ENCODE results near the gene PPP1R36.
"Not testable (repeated sequence)": the region's sequence is repeated elsewhere in the genome, so short reads cannot be mapped to it uniquely, and the experiment has no call there.

PPP1R36 gene, protein sequence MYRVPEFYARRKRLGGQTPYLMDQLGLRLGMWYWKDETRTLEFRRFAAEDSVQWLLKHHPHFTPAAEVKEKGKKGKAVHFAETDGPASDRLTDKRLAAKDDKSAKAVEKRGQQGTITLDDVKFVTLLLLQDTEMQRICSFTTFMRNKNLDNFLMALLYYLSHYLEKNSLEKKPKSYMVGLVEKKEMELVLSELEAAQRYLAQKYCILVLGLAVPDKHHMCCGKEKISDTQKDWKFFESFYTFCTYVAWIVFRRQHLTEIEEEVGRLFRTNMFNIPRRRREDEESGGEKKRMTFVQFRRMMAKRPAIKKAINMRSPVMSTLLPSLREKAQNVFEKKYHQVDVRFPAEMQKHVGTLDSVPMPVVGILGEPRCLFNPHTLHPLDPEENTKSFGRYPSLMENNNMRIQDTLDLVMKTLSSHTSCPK

DNA sequence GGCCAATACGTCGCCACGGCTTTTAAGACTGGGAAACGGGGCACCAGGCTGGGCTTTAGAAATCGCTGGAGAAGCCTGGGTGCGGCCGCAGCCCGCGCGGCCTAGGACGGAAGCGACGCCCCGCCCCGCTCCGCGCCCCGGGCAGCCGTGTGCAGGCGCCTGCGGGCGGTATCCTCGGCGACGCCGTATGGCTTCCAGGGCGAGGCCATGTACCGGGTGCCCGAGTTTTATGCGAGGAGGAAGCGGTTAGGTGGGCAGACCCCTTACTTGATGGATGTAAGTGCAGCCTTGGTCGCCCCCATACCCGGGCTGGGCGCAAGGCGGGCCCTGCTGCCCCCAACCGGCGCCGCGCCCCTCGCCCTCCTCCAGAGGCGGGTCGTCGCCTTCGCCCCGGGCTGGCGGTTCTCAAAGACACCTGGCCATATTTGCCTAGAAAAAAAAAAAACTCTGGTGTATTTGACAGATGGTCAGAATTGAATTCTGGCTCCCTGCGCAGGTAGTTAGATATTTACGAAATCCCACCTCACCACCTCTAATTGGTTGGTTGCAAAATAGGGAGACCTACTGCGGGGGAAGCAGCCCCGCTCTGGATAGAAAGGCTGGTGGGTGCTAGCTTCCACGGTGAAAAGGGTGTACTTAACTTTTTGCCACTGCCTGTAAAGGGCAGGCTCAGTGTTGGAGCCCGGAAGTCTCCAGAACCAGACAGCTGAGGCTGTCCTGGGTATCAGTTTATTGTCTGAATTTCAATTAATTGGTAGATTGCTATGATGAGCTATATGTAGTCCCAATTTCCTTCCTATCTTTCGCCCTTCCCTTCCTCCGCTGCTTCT is at the start of gene PPP1R36:
Gene PPP1R36, plus strand, starts transcription at position 171 of the 830 bp plus-strand sequence. Its CDS starts 37 bp downstream, at position 208.
- DNase-seq = peak; percentile 47 to 63

DNA sequence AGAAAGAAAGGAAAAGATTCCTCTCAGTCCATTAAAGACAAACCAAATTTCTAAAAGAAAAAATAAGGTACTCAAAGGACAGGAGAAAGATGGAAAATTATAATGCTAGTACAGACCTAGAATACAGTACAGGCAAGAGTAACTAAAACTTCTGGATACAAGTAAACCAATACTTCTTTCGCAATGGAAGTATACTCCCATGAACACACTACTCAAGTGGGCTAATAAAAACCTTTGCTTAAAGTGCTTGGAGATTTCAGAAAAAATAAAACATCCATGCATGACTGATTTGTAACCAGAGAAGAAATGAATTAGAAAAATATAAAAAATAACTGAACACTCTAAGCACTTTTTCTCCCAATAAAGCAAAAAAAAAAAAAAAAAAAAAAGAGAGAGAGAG is 49.7 kb upstream of the PPP1R36 start:
- DNase-seq = no peak

DNA sequence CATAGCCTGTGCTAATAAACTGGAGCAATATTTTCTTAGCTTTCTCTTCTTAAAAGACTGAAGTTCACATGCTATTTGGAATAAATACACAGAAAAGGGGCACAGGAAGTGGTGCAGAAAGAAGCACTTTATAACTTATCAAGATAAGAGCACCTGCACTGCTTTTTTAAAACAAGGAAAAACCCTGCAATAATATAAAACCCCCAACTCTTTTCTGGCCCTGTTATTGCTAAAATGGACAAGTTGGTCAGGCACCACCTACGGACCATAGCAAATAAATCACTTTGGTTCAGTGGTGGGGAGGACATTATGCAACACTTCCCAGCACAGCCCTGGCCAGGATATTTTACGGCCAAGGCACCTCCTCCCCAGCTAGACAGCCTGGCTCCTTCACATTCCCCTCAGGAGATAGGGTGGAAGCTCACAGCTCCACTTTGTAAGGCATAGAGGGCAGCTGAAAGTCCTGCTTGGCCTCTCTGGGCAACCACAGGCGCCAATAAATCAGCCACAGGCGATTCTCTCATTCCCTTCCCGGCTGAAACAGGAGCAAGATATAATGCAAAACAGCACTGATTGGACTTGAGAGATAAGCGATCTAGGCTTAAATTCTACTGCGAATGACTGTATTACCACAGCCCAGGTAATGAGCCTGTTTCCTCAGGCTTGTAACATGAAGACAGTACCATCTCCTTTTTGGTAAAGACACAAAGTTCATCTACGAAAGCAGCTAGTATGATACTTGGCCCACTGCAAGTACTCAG is 48.2 kb upstream of the PPP1R36 start:
- DNase-seq = no peak

DNA sequence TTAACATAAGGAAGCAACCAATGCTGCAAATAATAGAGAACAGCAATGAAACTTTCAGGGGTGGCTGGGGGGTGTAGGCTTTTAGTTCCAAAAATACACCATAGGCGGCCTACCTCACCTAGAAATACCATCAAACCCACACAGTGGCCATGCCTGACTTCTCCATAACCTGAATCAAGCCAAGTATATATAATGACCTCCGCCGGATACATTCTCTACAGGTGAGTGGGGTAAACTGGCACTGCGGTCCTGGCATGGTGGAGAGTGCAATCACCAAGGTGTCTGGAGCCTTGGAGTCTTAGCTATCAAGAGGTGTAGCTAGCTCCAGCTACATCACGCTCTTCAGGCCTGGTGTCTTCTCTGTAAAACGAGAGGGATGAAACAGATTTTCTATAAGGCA is 47.3 kb upstream of the PPP1R36 start:
- DNase-seq = no peak

DNA sequence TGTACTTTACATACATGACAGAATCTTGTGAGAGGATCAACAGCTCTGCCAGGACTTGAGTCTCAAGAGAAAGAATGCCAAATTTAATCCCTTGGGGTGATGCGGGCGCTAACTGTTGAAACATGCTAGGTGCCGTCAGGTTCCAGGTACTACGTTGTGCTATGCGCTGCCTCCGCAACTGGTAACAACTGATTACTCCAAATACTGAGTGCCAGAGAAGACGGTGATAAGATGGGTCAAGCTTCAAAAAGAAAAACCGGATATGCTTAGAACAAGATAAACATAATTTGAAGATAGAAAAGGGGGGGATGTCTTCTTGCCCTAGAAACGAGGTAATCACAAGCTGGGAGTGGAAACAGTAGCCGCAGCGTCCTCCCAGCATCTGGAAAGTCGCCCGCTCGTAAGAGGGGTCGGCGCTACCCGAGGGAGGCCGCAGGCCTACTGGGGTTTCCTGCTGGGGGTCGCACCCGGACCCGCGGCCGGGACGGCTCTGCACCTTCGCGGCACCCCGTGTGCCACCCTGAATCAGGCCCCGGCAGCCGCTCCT is 46.8 kb upstream of the PPP1R36 start:
- DNase-seq = peak; percentile 31 to 32

DNA sequence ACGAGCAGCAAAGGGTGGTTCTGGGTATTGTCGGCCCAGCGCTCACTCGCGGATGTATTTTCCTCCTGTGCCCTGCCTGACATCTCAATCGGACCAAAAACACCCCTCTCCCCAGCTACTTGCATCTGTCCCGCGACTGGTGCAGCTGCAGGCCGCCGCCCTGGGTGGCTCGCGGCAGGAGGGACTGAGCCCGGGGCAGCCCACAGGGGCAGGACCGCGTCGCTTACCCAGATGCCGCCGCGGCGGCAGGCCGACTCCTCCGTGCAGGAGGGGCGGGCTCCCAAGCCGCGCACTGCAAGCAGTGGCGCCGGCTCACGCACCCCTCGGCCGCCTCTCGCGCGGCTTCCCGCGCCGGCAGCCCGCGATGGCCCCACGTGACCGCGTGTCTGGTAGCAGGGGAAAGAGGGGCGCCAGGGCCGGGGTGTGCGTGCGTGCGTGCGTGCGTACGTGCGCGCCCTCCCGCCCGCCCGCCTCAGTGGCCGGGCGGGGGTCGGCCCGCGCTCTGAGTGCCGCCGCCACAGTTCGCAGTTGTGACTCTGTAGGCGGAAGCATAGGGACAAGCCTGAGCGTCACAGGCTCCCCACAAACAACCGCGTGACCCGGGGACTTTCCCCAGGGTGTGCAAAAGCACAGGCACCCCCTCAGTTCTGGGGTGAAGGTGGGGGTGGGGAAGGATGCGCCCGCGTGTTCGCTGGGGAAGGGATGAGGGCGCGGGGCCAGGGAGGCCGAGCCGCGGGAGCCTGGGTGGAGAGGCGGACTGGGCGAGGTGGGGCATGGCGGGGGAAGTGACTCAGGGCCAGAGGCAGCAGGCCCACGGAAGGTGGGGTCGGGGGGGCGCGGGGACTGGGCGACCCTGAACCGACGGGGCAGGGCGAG is 46.1 kb upstream of the PPP1R36 start, which contains the start of gene ZBTB25:
Gene ZBTB25, minus strand, starts transcription at position 405 of the 876 bp plus-strand sequence. CDS start 13,305 bp downstream, outside the sequence.
- peak; percentile 92 to 94 for DNase-seq

DNA sequence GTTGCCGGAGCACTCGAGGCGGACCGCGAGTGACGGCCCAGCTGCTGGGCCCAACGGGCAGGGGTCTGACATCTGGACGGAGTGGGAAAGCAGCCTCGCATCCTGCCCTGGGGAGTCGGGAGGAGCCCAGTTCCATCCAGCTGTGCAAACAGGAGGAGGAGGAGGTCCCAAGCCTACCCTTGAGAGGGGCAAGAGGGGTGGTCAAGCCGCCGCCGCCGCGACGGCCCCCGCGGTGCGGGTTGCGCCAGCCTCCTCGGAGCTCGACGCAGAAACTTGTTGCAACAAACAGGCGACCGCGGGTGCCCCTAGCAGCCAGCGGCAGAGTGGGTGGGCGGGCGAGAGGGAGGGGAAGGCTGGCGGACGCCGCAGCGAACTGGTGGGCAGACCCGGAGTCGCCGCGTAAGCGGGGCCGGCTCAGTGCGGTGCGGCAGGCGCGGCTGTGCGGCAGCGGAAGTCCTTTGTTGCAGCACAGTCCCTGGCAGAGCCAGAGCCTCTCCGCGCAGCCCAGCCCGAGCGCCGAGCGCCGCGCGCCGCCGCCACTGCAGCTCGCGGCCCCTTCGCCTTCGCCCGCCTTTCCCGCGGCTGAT is 45.4 kb upstream of the PPP1R36 start, which contains the start of gene ZBTB1:
Gene ZBTB1, plus strand, starts transcription at position 461 of the 587 bp plus-strand sequence. CDS start 16,735 bp downstream, outside the sequence.
- DNase-seq = peak; percentile 86 to 88

DNA sequence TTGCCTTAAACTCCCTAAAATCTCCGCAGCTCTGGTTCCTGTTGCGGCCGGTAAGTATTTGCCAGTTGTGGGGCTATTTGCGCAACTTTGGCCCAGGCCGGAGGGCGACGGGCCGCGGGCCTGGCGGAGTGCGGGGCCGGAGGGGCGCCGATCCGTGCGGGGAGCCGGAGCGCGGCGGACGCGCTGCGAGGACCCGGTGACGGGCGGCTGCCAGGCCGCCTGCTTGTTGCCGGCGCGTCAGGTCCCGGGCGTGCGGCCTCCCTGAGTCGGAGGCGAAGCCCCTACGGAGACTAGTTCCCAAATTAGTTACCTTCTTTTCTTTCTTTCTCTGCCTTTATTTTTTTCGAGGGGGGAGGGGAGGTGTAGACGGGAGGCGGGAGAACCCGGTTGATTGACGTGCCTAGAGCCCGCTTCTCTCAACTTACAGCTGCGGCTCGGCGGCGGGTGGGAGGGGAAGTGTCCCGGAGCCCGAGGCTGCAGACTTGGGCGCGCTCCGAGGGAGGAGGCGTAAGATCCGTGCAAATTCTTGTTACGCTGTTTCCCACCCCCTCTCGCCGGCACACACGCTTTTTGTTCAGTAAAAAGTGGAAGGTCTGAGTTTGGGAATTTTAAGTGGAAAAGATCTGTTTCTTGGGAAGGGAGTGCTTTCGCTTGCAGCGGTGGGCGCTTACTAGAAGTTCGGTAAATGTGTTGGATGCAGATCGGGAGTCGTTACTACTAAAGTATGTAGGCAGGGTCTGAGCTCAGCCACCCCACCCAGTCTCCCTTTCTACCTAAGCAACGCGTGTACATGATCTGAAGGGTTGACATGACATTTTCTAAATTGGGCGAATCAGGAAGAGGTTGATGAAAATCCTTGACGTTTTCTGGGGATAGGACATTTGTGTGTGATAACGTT is 44.6 kb upstream of the PPP1R36 start:
- peak; percentile 86 to 89 for DNase-seq

DNA sequence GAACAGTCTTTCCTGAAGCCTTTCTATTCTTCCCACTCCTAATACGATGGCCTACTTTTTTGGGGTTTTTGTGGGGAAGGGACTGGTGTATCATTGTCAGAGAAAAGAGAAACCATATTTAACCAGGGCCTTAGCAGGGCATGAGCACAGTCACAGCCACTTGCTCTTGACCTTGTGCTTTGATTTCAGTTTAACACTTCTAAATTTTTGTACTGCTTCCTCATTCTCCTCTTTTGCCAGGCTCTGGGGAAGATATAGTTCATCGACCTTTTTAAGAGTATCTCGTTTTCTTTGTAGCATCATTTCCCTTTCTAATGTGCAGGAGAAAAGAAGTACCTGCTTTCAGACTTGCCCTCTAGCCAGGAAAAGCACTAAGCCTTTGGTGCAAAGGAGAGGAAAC is 43.0 kb upstream of the PPP1R36 start:
- no peak for DNase-seq

DNA sequence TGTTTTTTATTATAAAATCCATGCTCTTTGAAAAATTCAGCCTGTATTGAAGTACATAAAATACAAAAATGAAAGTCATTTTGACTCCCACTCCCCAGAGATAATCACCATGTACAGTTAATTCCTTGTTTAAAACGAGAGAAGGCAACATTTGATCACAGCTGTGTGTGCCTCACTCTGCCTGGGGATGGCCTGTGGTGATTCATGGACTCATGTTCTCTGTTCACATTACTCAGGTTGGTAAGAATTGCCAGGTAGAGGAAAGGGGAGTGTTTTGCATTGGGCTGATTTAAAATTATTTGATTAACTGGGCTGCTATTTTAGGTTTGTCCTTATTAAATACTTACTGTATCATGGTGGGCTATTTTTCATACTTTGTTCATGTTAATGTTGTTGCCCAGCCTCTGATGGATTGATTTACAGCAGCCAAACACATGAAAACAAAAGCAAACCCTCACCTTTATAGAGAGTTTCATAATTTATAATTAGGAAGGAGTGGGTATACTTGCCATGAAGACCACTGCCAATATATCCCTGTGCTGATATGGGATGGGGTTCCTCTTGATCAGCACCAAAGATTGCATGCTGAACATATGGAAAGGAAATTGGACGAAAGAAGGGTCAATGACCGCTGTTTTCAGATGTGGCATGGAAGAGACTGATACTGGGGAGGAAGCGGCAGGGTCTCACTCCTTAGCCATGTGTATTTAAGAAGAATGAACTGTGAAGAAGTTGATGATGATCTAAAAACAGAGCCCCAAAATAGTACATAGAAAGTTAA is 42.2 kb upstream of the PPP1R36 start:
- DNase-seq = peak; percentile 40 to 45

DNA sequence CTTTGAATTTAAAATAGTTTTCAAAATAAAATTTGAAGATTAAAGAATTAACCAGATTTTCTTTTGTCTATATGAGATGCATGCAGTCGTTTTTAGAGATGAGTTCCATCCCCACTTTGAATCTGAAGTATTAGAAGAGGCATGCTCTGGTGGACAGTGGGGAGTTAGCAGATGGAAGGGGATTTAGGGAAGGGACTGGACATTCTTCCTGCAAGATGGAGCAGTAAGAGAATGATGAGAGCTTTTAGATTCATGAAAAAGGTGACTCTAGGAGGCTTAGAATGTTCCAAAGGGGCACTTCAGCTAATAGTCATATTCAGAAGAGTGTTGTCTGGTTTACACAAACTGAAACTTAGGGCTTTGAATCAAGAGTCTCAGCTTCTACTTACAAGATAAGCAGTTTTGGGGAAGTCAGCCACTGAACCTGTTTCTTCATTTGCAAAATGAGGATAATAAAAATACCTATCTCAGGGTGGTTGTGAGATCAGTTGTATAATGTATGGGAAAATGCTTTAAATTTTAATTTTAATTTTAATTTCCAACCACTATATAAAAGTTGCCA is 41.5 kb upstream of the PPP1R36 start:
- DNase-seq = no peak

DNA sequence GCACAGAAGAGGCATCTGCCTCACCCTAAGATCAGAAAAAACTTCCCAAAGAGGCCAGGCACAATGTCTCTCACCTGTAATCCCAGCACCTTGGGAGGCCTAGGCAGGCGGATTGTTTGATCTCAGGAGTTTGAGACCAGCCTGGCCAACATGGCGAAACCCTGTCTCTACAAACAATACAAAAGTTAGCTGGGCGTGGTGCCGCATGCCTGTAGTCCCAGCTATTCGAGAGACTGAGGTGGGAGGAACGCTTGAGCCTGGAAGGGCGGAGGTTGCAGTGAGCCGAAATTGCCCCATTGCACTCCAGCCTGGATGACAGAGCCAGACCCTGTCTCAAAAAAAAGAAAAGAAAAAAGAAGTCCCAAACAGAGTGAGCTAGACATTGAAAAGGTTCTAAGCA is 40.7 kb upstream of the PPP1R36 start:
- no peak for DNase-seq

DNA sequence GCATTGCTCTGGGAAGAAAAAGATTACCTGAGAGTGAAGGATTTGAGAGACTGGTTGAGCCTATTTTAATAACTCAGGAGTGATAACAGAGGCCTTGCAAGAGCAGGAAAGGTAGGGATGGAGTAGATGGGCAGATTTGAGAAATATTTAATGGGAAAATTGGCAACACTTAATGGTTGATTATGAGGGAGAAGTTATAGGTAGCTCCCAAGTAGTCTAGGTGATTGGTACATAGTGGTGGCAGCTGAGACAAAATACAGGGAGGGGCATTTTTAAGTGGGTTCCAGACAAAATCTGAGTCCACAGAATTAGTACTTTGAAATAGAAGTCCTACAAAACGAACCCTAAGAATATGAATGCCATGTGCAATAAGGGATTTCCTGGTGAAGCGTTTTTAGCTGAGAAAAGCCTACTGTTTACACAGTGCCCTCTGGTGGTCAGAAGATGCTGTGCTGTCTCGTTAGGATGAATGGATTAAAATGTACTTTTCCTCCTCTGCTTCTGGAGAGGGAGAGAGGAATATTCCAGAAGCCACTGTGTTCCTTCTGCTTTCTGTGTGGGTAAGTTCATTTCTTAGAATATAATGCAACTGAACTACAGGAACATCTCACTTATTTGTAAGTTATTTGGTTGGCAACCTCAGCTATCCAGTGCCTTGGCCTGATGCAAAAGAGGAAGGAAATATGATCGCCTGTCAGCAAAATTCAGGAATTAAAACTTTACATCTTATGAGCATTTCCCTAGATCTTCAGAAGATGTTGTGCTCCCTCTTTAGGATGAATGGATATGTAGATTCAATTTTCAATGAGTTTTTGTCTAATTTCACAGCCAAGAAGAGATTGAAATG is 38.7 kb upstream of the PPP1R36 start:
- DNase-seq = peak; percentile 65 to 74

DNA sequence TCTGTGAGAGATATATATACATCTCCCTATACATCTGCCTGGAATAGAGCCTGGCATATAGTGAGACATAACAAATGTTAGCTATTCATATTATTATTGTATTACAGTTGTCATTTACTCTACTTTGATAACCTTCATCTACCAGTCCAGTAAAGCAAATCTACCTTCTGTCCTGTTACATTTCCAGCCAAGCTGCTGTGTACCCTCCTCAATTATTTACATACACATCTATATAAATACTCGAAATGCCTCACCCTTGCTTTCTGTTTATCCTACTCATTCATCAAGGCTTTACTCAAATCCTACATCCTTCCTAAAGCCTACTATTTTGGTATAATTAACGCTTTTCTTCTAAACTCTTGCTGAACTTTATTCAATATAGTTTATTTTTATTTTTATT is 36.5 kb upstream of the PPP1R36 start:
- no peak for DNase-seq

DNA sequence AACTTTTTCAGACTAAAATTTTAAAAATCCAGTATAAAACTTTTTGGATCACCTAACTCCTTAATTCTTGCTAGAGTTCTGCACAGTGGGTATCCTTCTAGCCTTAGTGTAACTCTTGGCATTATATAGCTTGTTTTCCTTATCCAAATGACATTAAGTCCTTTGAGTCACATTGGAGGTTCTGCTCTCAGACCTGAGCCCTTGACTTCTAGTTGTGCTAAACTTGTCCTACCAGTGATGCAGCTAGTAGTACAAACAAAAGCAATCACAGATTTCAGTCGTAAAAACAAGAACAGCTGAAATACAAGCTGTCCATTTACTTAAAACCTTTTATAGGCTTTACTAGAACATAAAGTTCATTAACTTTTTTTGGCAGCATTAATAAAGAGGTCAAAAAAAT is 34.7 kb upstream of the PPP1R36 start:
- DNase-seq = no peak

DNA sequence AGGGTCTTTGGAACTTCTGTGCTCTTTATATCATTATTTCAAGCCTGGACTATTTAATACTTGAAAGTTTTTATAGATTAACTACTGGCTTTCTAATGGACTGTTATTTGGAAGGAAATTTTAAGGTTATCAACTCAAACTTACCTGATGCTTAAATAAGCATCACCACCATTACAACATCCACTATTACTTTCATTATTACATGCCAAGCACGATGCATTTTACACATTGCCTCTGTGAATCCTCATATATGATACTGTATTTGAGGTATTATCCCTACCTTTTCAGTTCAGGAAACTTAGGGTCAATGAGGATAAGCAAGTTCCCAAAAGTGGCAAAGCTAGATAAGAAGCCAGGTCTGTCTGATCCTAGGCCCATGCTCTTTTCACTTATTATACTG is 32.8 kb upstream of the PPP1R36 start:
- DNase-seq = no peak

DNA sequence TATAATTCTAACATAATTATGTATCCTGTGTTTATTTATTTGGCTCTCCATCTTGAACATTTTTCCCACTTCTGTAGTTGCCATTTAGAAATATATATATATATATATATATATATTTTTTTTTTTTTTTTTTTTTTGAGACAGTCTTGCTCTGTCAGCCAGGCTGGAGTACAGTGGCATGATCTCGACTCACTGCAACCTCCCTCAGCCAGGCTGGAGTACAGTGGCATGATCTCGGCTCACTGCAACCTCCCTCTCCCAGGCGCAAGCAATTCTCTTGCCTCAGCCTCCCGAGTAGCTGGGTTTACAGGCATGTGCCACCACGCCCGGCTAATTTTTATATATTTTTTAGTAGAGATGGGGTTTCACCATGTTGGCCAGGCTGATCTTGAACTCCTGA is 32.1 kb upstream of the PPP1R36 start:
- DNase-seq = not testable (repeated sequence)

DNA sequence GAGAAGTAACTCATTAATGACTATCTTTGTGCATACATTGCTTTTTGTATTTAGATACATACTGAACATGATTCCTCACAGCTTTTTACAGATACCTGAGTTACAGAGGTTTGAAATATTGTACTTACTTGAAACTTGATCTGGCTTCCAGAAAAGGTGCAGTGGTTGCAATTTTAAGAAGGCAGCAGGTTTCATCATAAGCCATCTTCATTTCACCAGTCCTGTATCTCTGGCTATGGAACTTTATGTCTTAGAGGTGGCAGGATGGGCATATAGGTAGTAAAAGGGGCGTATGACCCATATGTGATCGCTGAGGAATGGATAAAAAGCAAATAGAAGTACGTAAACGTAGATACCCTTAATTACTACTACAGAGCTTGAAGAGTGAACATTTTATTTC is 31.5 kb upstream of the PPP1R36 start:
- DNase-seq = no peak
